Smooth muscle cell (in vitro differentiated cells): ENCODE measurements around the gene HDAC9. TPM values are rescaled to one million over a fixed set of nuclear protein-coding genes. Genes with fewer than 3 reads are reported as not detected.

Experiments
- DNase-seq: peaks from one replicate; lab custom pipeline; 2025; ENCODE audit not compliant: unreplicated experiment; lab: John Stamatoyannopoulos, UW
- H2AFZ ChIP-seq: fragments of 200-600 bp; sonication (generic); 2 replicates; pipeline ENCODE4 v1.6.0; 2016; ENCODE audit warnings: antibody characterized with exemption, low read depth, mild to moderate bottlenecking
- H3F3A ChIP-seq: fragments of 200-600 bp; sonication (generic); 2 replicates; pipeline ENCODE4 v1.6.0; 2017; ENCODE audit warnings: antibody characterized with exemption, low read depth
- H3K27ac ChIP-seq: fragments of 200-600 bp; sonication (generic); 2 replicates; pipeline ENCODE4 v1.5.1; 2016; ENCODE audit warnings: low read depth, mild to moderate bottlenecking
- H3K27me3 ChIP-seq: fragments of 200-600 bp; sonication (generic); 2 replicates; pipeline ENCODE4 v1.6.1; 2016; ENCODE audit warnings: low read depth, mild to moderate bottlenecking
- H3K36me3 ChIP-seq: fragments of 200-600 bp; sonication (generic); 2 replicates; pipeline ENCODE4 v1.5.1; 2016; ENCODE audit warnings: low read depth
- H3K4me1 ChIP-seq: fragments of 200-600 bp; sonication (generic); 2 replicates; pipeline ENCODE4 v1.5.1; 2016; ENCODE audit warnings: low read depth
- H3K4me2 ChIP-seq: fragments of 200-600 bp; sonication (generic); 2 replicates; pipeline ENCODE4 v1.6.0; 2016; ENCODE audit warnings: mild to moderate bottlenecking
- H3K4me3 ChIP-seq: fragments of 200-600 bp; sonication (generic); 2 replicates; pipeline ENCODE4 v1.5.1; 2016; ENCODE audit warnings: mild to moderate bottlenecking
- H3K79me2 ChIP-seq: fragments of 200-600 bp; sonication (generic); 2 replicates; pipeline ENCODE4 v1.6.0; 2016; ENCODE audit warnings: low read depth, mild to moderate bottlenecking
- H3K9ac ChIP-seq: fragments of 200-600 bp; sonication (generic); 2 replicates; pipeline ENCODE4 v1.6.0; 2016; ENCODE audit warnings: low read depth
- H3K9me3 ChIP-seq: fragments of 200-600 bp; sonication (generic); replicated peaks from 2 replicates; pipeline ENCODE4 v1.5.1; 2016; ENCODE audit warnings: low read depth
- H4K20me1 ChIP-seq: fragments of 200-600 bp; sonication (generic); 2 replicates; pipeline ENCODE4 v1.6.0; 2016; ENCODE audit warnings: low read depth
- CTCF ChIP-seq: fragments of 200-600 bp; sonication (generic); IDR thresholded peaks from 2 replicates; pipeline ENCODE4 v1.5.1; 2017; ENCODE audit warnings: borderline replicate concordance, mild to moderate bottlenecking, antibody characterized with exemption; ENCODE audit not compliant: insufficient read depth, poor library complexity, severe bottlenecking
- WGBS: methylation state at CpG from one replicate; pipeline ENCODE4 v1.1.7; 2016; ENCODE audit warnings: low lambda C conversion rate; 5-methylcytosine and 5-hydroxymethylcytosine counted together
- polyA plus RNA-seq: library from polyadenylated mRNA; unstranded; fragments of >200 nt; fragmentation: Nextera tagmentation; extraction: Ambion mirVana; gene quantifications from 2 replicates; pipeline ENCODE4 v1.2.1, GENCODE V29; 2016
- total RNA-seq: library from RNA; depleted of rRNA; stranded (reverse); fragments of >200 nt; gene quantifications from 2 replicates; pipeline ENCODE4 v1.2.3, GENCODE V29; 2014

The HDAC9 gene
- total and polyA plus RNA-seq, 2 experiments from 2014 or later = 2.2 to 7.1 TPM

DNA sequence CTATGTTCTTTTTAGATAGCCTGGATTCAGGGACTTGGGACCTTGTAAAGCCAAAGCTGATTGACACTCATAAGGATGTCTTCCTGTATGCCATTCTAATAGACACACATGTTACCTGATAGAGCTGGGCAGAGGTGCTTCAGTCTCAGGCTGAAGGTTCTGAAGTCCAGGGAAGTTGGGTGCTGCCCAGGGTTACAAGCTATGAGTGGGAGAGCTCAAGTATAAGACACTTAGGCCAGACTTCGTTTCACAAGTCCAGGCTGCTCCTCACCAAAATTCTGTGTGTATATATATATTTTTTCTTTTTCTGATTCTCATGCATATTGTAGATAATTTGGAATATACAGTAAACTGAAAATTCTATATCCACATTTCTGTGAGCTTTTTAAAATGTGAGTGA, 144.2 kb downstream of the HDAC9 start:
- H2AFZ ChIP-seq = no peak overlapping the region
- H3K4me1 ChIP-seq = no peaks in the 10 kb centered on the region
- H3K4me3 ChIP-seq = no peak overlapping the region
- H3K4me2 ChIP-seq = peak overlapping the region; percentile 4
- peak overlapping the region; percentile 65 for H3K27ac ChIP-seq
- H4K20me1 ChIP-seq = no peaks in the 10 kb centered on the region
- no peaks in the 10 kb centered on the region for H3K79me2 ChIP-seq
- H3K27me3 ChIP-seq = no peaks in the 10 kb centered on the region
- 96% methylated on average over 1 of the region's 1 CpG for WGBS
- no peaks in the 10 kb centered on the region for H3K36me3 ChIP-seq
- TF ChIP-seq CTCF = no peak
- DNase-seq = no peak
- H3F3A ChIP-seq = no peaks in the 10 kb centered on the region
- peak overlapping the region; percentile 57 for H3K9ac ChIP-seq
- H3K9me3 ChIP-seq = no peaks in the 10 kb centered on the region

DNA sequence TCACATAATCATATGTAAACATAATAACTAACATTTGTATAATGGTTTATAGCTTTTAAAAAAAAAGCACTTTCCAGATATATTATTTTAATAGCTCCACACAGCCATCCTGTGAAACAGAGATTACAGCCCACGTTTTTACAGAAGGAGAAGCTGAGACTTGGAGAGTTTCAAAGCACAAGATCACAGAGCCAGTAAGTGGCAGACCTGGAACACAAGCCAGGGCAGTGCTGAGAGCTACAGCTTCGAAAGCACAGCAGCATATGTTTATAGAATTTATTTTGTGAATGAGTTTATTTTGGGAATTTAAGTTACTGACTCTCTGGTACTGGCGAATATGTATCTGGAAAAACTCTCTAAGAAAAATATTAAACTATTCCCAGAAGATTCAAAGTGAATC, 149.4 kb downstream of the HDAC9 start:
- 57% methylated on average over 3 of the region's 3 CpGs for WGBS
- no peak for TF ChIP-seq CTCF
- H3K36me3 ChIP-seq = no peaks in the 10 kb centered on the region

GRCh38 chr7:18647582-18647981, 152.0 kb downstream of the HDAC9 start:
- Histone ChIP-seq H3K4me3 (no peak overlapping the region), H3K4me2 (no peak overlapping the region), H3K27me3 (no peaks in the 10 kb centered on the region), H3K9me3 (no peaks in the 10 kb centered on the region), H3K36me3 (no peaks in the 10 kb centered on the region), H4K20me1 (no peaks in the 10 kb centered on the region), H2AFZ (no peak overlapping the region), H3F3A (no peaks in the 10 kb centered on the region), H3K4me1 (peaks cover 11% of the 10 kb centered on the region), H3K9ac (no peak overlapping the region), H3K79me2 (no peaks in the 10 kb centered on the region), H3K27ac (no peak overlapping the region)
- no peak for DNase-seq
- WGBS = 94% methylated on average over 5 of the region's 5 CpGs
- TF ChIP-seq CTCF = no peak

More for the DNA sequence above, 149.4 kb downstream of the HDAC9 start:
- peaks cover 11% of the 10 kb centered on the region for H3K4me1 ChIP-seq
- DNase-seq = no peak
- no peak overlapping the region for H2AFZ ChIP-seq
- H3K27ac ChIP-seq = no peak overlapping the region
- no peaks in the 10 kb centered on the region for H3F3A ChIP-seq
- no peaks in the 10 kb centered on the region for H3K9me3 ChIP-seq
- no peaks in the 10 kb centered on the region for H3K79me2 ChIP-seq
- H3K27me3 ChIP-seq = no peaks in the 10 kb centered on the region
- H4K20me1 ChIP-seq = no peaks in the 10 kb centered on the region
- no peak overlapping the region for H3K9ac ChIP-seq
- no peak overlapping the region for H3K4me2 ChIP-seq
- no peak overlapping the region for H3K4me3 ChIP-seq
